Measurements from ENCODE around the gene BBOX1. TPM values are rescaled to one million over a fixed set of nuclear protein-coding genes. Genes with fewer than 3 reads are reported as not detected.
A peak's percentile ranks its signal among the peaks of the same experiment; 100 is the strongest.
"Not testable (repeated sequence)": the region's sequence is repeated elsewhere in the genome, so short reads cannot be mapped to it uniquely, and the experiment has no call there.

BBOX1 gene
- total and polyA plus RNA-seq, 12 donors = 0.25 TPM; not detected in 11

DNA sequence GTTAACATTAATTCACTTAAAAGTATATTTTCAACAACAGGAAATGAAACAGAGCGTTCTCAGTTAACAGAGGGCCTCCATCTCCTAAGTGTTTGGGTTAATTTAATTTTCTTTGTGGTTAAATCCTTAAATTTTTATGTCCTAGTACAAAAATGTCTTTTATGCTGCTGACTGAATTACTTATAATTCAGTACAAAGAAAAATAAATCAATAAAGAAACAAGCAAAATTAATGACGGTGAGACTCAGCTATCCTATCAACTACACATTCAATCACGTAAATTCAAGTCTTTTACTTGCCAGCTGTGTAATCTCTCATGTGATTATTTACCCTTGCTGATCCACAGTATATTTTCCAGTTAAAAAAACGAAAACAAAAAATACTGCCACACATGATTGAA, 81.4 kb downstream of the BBOX1 start:
- Histone ChIP-seq H3K36me3 (no peaks in the 10 kb centered on the region), H3K4me3 (no peak overlapping the region), H3K9me3 (no peaks in the 10 kb centered on the region), H3K27me3 (no peaks in the 10 kb centered on the region), H3K4me1 (no peaks in the 10 kb centered on the region), H3K27ac (no peak overlapping the region)
- WGBS, 2 donors = 56 to 70% methylated on average over 4 of the region's 4 CpGs
- TF ChIP-seq, protein P1, sequence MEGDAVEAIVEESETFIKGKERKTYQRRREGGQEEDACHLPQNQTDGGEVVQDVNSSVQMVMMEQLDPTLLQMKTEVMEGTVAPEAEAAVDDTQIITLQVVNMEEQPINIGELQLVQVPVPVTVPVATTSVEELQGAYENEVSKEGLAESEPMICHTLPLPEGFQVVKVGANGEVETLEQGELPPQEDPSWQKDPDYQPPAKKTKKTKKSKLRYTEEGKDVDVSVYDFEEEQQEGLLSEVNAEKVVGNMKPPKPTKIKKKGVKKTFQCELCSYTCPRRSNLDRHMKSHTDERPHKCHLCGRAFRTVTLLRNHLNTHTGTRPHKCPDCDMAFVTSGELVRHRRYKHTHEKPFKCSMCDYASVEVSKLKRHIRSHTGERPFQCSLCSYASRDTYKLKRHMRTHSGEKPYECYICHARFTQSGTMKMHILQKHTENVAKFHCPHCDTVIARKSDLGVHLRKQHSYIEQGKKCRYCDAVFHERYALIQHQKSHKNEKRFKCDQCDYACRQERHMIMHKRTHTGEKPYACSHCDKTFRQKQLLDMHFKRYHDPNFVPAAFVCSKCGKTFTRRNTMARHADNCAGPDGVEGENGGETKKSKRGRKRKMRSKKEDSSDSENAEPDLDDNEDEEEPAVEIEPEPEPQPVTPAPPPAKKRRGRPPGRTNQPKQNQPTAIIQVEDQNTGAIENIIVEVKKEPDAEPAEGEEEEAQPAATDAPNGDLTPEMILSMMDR (IDR thresholded peaks at IDR 0.05) = no peak
- DNase-seq = no peak
- intact Hi-C loops (cut with DNase I) = no loop called here
- no peak for ATAC-seq

GRCh38 chr11:27124514-27125264, 84.1 kb downstream of the BBOX1 start:
- no peaks in the 10 kb centered on the region for H3K36me3 ChIP-seq
- H3K9me3 ChIP-seq = no peaks in the 10 kb centered on the region
- intact Hi-C loops (cut with DNase I) = no loop called here
- no peaks in the 10 kb centered on the region for H3K27me3 ChIP-seq
- no peak for DNase-seq
- no peak overlapping the region for H3K27ac ChIP-seq
- no peaks in the 10 kb centered on the region for H3K4me1 ChIP-seq
- WGBS, 2 donors = 84 to 93% methylated on average over 7 of the region's 7 CpGs
- no peak overlapping the region for H3K4me3 ChIP-seq
- ATAC-seq = no peak
- TF ChIP-seq, protein P1 (IDR thresholded peaks at IDR 0.05) = peak in 2 of 9 donors; percentile 21 to 23

- Histone ChIP-seq H3K4me3 (no peak overlapping the region), H3K36me3 (no peaks in the 10 kb centered on the region), H3K9me3 (peaks cover 0 to 8% (median 0%) of the 10 kb centered on the region in 11 donors), H3K27me3 (peaks cover 0 to 4% (median 0%) of the 10 kb centered on the region in 7 donors), H3K4me1 (no peaks in the 10 kb centered on the region), H3K27ac (no peak overlapping the region)
- TF ChIP-seq, protein P1 (IDR thresholded peaks at IDR 0.05) = no peak
- ATAC-seq (peak in 1 of 8 donors; percentile 27), DNase-seq (no peak)
- intact Hi-C loops (cut with DNase I) = no loop called here
Observed at GRCh38 chr11:27129686-27130085, 89.1 kb downstream of the BBOX1 start.

DNA sequence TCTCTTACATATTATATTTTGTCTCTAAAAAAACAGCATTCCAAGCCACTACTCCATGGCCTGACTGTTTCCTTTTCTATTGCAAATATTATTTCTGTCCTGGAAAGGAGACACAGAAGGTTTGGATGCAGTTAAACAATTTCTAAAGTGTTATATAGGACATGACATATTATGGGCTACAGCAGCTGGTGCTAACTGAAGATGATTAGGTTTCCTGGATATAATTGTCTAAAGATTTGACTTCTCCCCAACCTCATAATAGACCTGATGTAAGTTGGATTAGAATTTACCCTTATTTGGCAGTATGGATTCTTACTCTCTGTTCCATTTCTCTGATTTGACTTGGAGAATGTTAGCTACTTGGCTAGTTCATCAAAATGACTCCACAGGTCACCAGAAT, 90.2 kb downstream of the BBOX1 start:
- no peak overlapping the region for H3K4me3 ChIP-seq
- H3K4me1 ChIP-seq = no peaks in the 10 kb centered on the region
- no peak overlapping the region for H3K27ac ChIP-seq
- ATAC-seq (no peak), DNase-seq (no peak)
- intact Hi-C loops (cut with DNase I) = no loop called here
- H3K9me3 ChIP-seq = peaks cover 0 to 19% (median 10%) of the 10 kb centered on the region in 11 donors
- TF ChIP-seq, protein P1 (IDR thresholded peaks at IDR 0.05) = no peak
- H3K36me3 ChIP-seq = no peaks in the 10 kb centered on the region
- H3K27me3 ChIP-seq = peaks cover 0 to 4% (median 0%) of the 10 kb centered on the region in 7 donors

- H3K27me3 ChIP-seq; H3K4me1 ChIP-seq; H3K4me3 ChIP-seq; H3K36me3 ChIP-seq; H3K27ac ChIP-seq; ATAC-seq; DNase-seq; intact Hi-C loops (cut with DNase I): not testable (repeated sequence)
- 70 to 88% methylated on average over 8 of the region's 8 CpGs for WGBS, 2 donors
- peaks cover 0 to 33% (median 13%) of the 10 kb centered on the region in 11 donors for H3K9me3 ChIP-seq
Observed at GRCh38 chr11:27135924-27136329, 95.3 kb downstream of the BBOX1 start.
